ENCODE data around the gene BAHCC1. TPM values are rescaled to one million over a fixed set of nuclear protein-coding genes. Genes with fewer than 3 reads are reported as not detected.
A peak's percentile ranks its signal among the peaks of the same experiment; 100 is the strongest.

BAHCC1 gene
- total RNA-seq, 1 experiment from 2014 or later, result 3.1 TPM

DNA sequence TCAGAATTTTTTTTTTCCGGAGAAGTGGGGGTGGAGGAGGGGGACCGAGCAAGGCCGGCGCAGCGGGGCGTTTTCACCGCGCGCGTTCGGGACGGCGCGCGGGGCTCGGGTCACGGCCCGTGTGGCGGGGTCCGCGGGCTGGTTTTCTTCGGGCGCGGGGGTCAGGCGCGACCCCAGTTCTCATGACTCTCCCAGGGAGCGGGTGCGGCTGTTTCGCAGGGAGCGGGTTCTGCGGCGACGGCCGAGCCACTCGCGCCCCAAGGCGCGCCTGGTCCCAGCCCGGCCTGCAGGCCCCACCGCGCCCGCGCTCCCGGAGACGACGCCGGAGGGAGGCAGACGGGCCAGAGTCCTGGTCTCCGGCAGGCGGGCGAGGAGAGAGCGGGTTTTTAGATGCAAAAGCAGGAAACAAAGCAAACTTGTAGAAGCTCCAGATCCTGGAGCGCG lies 1.0 kb downstream of the BAHCC1 start:
- TF ChIP-seq, protein P1, sequence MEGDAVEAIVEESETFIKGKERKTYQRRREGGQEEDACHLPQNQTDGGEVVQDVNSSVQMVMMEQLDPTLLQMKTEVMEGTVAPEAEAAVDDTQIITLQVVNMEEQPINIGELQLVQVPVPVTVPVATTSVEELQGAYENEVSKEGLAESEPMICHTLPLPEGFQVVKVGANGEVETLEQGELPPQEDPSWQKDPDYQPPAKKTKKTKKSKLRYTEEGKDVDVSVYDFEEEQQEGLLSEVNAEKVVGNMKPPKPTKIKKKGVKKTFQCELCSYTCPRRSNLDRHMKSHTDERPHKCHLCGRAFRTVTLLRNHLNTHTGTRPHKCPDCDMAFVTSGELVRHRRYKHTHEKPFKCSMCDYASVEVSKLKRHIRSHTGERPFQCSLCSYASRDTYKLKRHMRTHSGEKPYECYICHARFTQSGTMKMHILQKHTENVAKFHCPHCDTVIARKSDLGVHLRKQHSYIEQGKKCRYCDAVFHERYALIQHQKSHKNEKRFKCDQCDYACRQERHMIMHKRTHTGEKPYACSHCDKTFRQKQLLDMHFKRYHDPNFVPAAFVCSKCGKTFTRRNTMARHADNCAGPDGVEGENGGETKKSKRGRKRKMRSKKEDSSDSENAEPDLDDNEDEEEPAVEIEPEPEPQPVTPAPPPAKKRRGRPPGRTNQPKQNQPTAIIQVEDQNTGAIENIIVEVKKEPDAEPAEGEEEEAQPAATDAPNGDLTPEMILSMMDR (conservative IDR thresholded peaks at IDR 0.05), result no peak
- no peak overlapping the region for H2BK20ac ChIP-seq (ENCODE audit: low read depth, low read length, poor library complexity, severe bottlenecking)
- H3K4me2 ChIP-seq (ENCODE audit: insufficient read depth, insufficient read length, low read length), result peak overlapping the region; percentile 39
- no peak overlapping the region for H4K8ac ChIP-seq (replicated peaks; ENCODE audit: insufficient read length, low read depth, low read length)
- peak overlapping the region; percentile 89; the same call in 1 of the 2 replicates for H3K14ac ChIP-seq (ENCODE audit: insufficient read depth, low read length)
- no peak overlapping the region for H3K27ac ChIP-seq (ENCODE audit: insufficient read length, low read depth, low read length)
- peak overlapping the region; percentile 62 to 80 for H3K4me3 Mint-ChIP-seq
- peaks cover 0 to 7% (median 3%) of the 10 kb centered on the region in 3 experiments; a peak in 3 of 7 replicates for H3K36me3 Mint-ChIP-seq (ENCODE audit: insufficient read depth in 1 of 3, low read depth in 3 of 3)
- peaks cover 54% of the 10 kb centered on the region for H3K27me3 Mint-ChIP-seq (ENCODE audit: low read depth)
- no peaks in the 10 kb centered on the region for H4K20me1 ChIP-seq (ENCODE audit: control insufficient read depth, insufficient read depth, insufficient read length)
- no CpG with 5 or more reads among the region's 54 CpGs for WGBS (ENCODE audit: extremely low coverage, insufficient read length, low lambda C conversion rate)
- no peaks in the 10 kb centered on the region for H3K79me2 ChIP-seq (ENCODE audit: insufficient read depth, low read length)
- no peak overlapping the region for H3K27ac Mint-ChIP-seq
- no peak overlapping the region for H4K5ac ChIP-seq (ENCODE audit: insufficient read length, low read depth, low read length)
- H4K91ac ChIP-seq (ENCODE audit: insufficient read length, low read depth, low read length), result no peak overlapping the region
- H3K4me1 ChIP-seq (ENCODE audit: insufficient read depth, low read length), result no peaks in the 10 kb centered on the region
- peaks cover 48% of the 10 kb centered on the region for H3K23me2 ChIP-seq (ENCODE audit: insufficient read length, low read depth, low read length, poor library complexity, severe bottlenecking)
- H3T11ph ChIP-seq (ENCODE audit: low read length), result no peak overlapping the region
- H3K9me3 Mint-ChIP-seq, result peaks cover 0 to 6% of the 10 kb centered on the region in 2 experiments; a peak in 1 of 5 replicates
- H2BK12ac ChIP-seq (ENCODE audit: insufficient read length, low read depth, low read length), result no peak overlapping the region
- no peaks in the 10 kb centered on the region for H3K79me1 ChIP-seq (ENCODE audit: insufficient read depth, low read depth, low read length, poor library complexity, severe bottlenecking)
- H2AK5ac ChIP-seq (ENCODE audit: insufficient read length, low read length), result no peak overlapping the region
- peaks cover 31 to 50% of the 10 kb centered on the region in 2 experiments for H3K4me1 Mint-ChIP-seq
- H2BK15ac ChIP-seq (ENCODE audit: low read depth, low read length), result no peak overlapping the region
- H3K9ac ChIP-seq (ENCODE audit: extremely low read depth, insufficient read length, low read length), result peak overlapping the region; percentile 10
- H3K27me3 ChIP-seq (ENCODE audit: insufficient read depth, low read length), result peaks cover 41% of the 10 kb centered on the region
- no peak overlapping the region for H3K23ac ChIP-seq (ENCODE audit: insufficient read length, low read depth, low read length)
- no peak overlapping the region for H3K56ac ChIP-seq (ENCODE audit: insufficient read length, low read depth, low read length)
- H2BK120ac ChIP-seq (ENCODE audit: low read depth, low read length, poor library complexity, severe bottlenecking), result no peak overlapping the region
- H2BK5ac ChIP-seq (ENCODE audit: insufficient read length, low read length), result no peak overlapping the region
- H3K18ac ChIP-seq (ENCODE audit: insufficient read length, low read depth, low read length), result peak overlapping the region; percentile 56
- no peak overlapping the region for H2AFZ ChIP-seq (ENCODE audit: low read length)
- no peak overlapping the region for H3K4ac ChIP-seq (ENCODE audit: low read depth, low read length)
- no peaks in the 10 kb centered on the region for H3K9me3 ChIP-seq (ENCODE audit: control insufficient read depth, low read depth, low read length)
- no peak for DNase-seq
